ENCODE results near the gene TRABD. TPM values are rescaled to one million over a fixed set of nuclear protein-coding genes. Genes with fewer than 3 reads are reported as not detected.

The TRABD gene
- total and polyA plus RNA-seq, 2 donors (not counting 1 experiment from before 2014, with no cell fraction given): 11.8 to 17.2 TPM

GRCh38 chr22:50206599-50206998 is 20.9 kb downstream of the TRABD start:
- no peak overlapping the region for H3K4me2 ChIP-seq (ENCODE audit: extremely low read depth, insufficient read depth, low read length)
- H3K79me2 ChIP-seq (ENCODE audit: control insufficient read depth, insufficient read depth, low read length): peaks cover 19% of the 10 kb centered on the region
- no peak overlapping the region for H3K27ac ChIP-seq (ENCODE audit: insufficient read depth, low read length)
- peak; percentile 35 to 49 for DNase-seq (ENCODE audit: low read depth in 2 of 2)
- peaks cover 25% of the 10 kb centered on the region for H3K36me3 ChIP-seq (ENCODE audit: control insufficient read depth, insufficient read depth, low read length)
- H3K9ac ChIP-seq (ENCODE audit: insufficient read depth, low read length): no peak overlapping the region
- TF ChIP-seq EZH2 (IDR thresholded peaks at IDR 0.05; ENCODE audit: low read length, missing control alignments): no peak
- TF ChIP-seq CTCF (conservative IDR thresholded peaks at IDR 0.05 in 1 of 2, IDR thresholded peaks at IDR 0.05 in 1 of 2; ENCODE audit: low read depth in 1 of 2, low read length in 2 of 2): peak; percentile 23 to 39
- no peaks in the 10 kb centered on the region for H4K20me1 ChIP-seq (ENCODE audit: control insufficient read depth, extremely low read depth, insufficient read depth, low read length)
- no peaks in the 10 kb centered on the region for H3K27me3 ChIP-seq (ENCODE audit: control insufficient read depth, insufficient read depth, low read length)
- H2AFZ ChIP-seq (ENCODE audit: low read length): no peak overlapping the region
- H3K9me3 ChIP-seq (ENCODE audit: control insufficient read depth, insufficient read depth, low read depth, low read length): no peaks in the 10 kb centered on the region
- peaks cover 2% of the 10 kb centered on the region for H3K4me1 ChIP-seq (ENCODE audit: control insufficient read depth, extremely low read depth, insufficient read depth, low read length)
- no peak overlapping the region for H3K4me3 ChIP-seq (replicated peaks in 1 of 4; ENCODE audit: control extremely low read depth in 1 of 4, insufficient read depth in 1 of 4, low read depth in 3 of 4, low read length in 4 of 4)

GRCh38 chr22:50207383-50208140 is 21.8 kb downstream of the TRABD start:
- Histone ChIP-seq H3K27me3 (ENCODE audit: control insufficient read depth, insufficient read depth, low read length) (no peaks in the 10 kb centered on the region), H4K20me1 (ENCODE audit: control insufficient read depth, extremely low read depth, insufficient read depth, low read length) (no peaks in the 10 kb centered on the region), H3K27ac (ENCODE audit: insufficient read depth, low read length) (no peak overlapping the region), H3K36me3 (ENCODE audit: control insufficient read depth, insufficient read depth, low read length) (peaks cover 27% of the 10 kb centered on the region), H3K9me3 (ENCODE audit: control insufficient read depth, insufficient read depth, low read depth, low read length) (no peaks in the 10 kb centered on the region), H3K79me2 (ENCODE audit: control insufficient read depth, insufficient read depth, low read length) (peaks cover 18% of the 10 kb centered on the region), H3K9ac (ENCODE audit: insufficient read depth, low read length) (no peak overlapping the region), H2AFZ (ENCODE audit: low read length) (no peak overlapping the region), H3K4me3 (replicated peaks in 1 of 4; ENCODE audit: control extremely low read depth in 1 of 4, insufficient read depth in 1 of 4, low read depth in 3 of 4, low read length in 4 of 4) (no peak overlapping the region), H3K4me2 (ENCODE audit: extremely low read depth, insufficient read depth, low read length) (no peak overlapping the region), H3K4me1 (ENCODE audit: control insufficient read depth, extremely low read depth, insufficient read depth, low read length) (no peaks in the 10 kb centered on the region)
- TF ChIP-seq CTCF (conservative IDR thresholded peaks at IDR 0.05 in 1 of 2, IDR thresholded peaks at IDR 0.05 in 1 of 2; ENCODE audit: low read depth in 1 of 2, low read length in 2 of 2) (no peak), EZH2 (IDR thresholded peaks at IDR 0.05; ENCODE audit: low read length, missing control alignments) (no peak)
- DNase-seq (ENCODE audit: low read depth in 2 of 2): no peak

GRCh38 chr22:50208430-50208938 is 22.8 kb downstream of the TRABD start:
- Histone ChIP-seq H2AFZ (ENCODE audit: low read length) (no peak overlapping the region), H3K4me3 (replicated peaks in 1 of 4; ENCODE audit: control extremely low read depth in 1 of 4, insufficient read depth in 1 of 4, low read depth in 3 of 4, low read length in 4 of 4) (no peak overlapping the region), H3K4me1 (ENCODE audit: control insufficient read depth, extremely low read depth, insufficient read depth, low read length) (no peaks in the 10 kb centered on the region), H3K27me3 (ENCODE audit: control insufficient read depth, insufficient read depth, low read length) (no peaks in the 10 kb centered on the region), H4K20me1 (ENCODE audit: control insufficient read depth, extremely low read depth, insufficient read depth, low read length) (no peaks in the 10 kb centered on the region), H3K36me3 (ENCODE audit: control insufficient read depth, insufficient read depth, low read length) (peaks cover 34% of the 10 kb centered on the region), H3K27ac (ENCODE audit: insufficient read depth, low read length) (no peak overlapping the region), H3K9ac (ENCODE audit: insufficient read depth, low read length) (no peak overlapping the region), H3K4me2 (ENCODE audit: extremely low read depth, insufficient read depth, low read length) (no peak overlapping the region), H3K9me3 (ENCODE audit: control insufficient read depth, insufficient read depth, low read depth, low read length) (no peaks in the 10 kb centered on the region), H3K79me2 (ENCODE audit: control insufficient read depth, insufficient read depth, low read length) (peaks cover 17% of the 10 kb centered on the region)
- no peak for TF ChIP-seq EZH2 (IDR thresholded peaks at IDR 0.05; ENCODE audit: low read length, missing control alignments)
- TF ChIP-seq CTCF (conservative IDR thresholded peaks at IDR 0.05 in 1 of 2, IDR thresholded peaks at IDR 0.05 in 1 of 2; ENCODE audit: low read depth in 1 of 2, low read length in 2 of 2): no peak
- no peak for DNase-seq (ENCODE audit: low read depth in 2 of 2)

Measured in fibroblast of lung (primary cell).